HepG2 (cell line): ENCODE data around the gene MED23. TPM values are rescaled to one million over a fixed set of nuclear protein-coding genes. Genes with fewer than 3 reads are reported as not detected.

Experiments
- CBX2 ChIP-seq, 2 experiments: fragments of 200-600 bp in 1 of 2; sonication (generic); formaldehyde crosslinking in 1 of 2; IDR thresholded peaks; 2 replicates each; pipeline versions ENCODE4 v1.7.0 to v1.8.1; 2018 to 2022; ENCODE audit warnings: low read depth in 2 of 2, low read length in 1 of 2, mild to moderate bottlenecking in 1 of 2, missing genetic modification reagents in 1 of 2
- HINFP ChIP-seq: sonication (generic); formaldehyde crosslinking; IDR thresholded peaks from 2 replicates; pipeline ENCODE4 v1.4.0; 2020; ENCODE audit warnings: low read depth, mild to moderate bottlenecking, missing genetic modification reagents
- KDM2A ChIP-seq: sonication (generic); formaldehyde crosslinking; IDR thresholded peaks from 2 replicates; pipeline ENCODE4 v1.4.0; 2020; ENCODE audit warnings: low read depth, missing genetic modification reagents, borderline replicate concordance
- KLF15 ChIP-seq: sonication (generic); formaldehyde crosslinking; IDR thresholded peaks from 2 replicates; pipeline ENCODE4 v1.8.1; 2023; ENCODE audit warnings: borderline replicate concordance, mild to moderate bottlenecking, inconsistent platforms, missing genetic modification reagents, mixed read lengths
- MYC ChIP-seq: sonication (generic); formaldehyde crosslinking; IDR thresholded peaks from 2 replicates; pipeline ENCODE4 v1.9.0; 2021; ENCODE audit warnings: missing genetic modification reagents, borderline replicate concordance
- NFYC ChIP-seq: IDR thresholded peaks from 2 replicates; pipeline ENCODE4 v1.6.1; 2016; ENCODE audit warnings: missing genetic modification reagents, missing compliant biosample characterization
- PAF1 ChIP-seq: IDR thresholded peaks from 2 replicates; pipeline ENCODE4 v1.6.1; 2016; ENCODE audit warnings: missing genetic modification reagents, missing compliant biosample characterization
- POLR2AphosphoS2 ChIP-seq: IDR thresholded peaks from 2 replicates; pipeline ENCODE4 v1.6.1; 2011; ENCODE audit warnings: low read depth, low read length, improper control_type of control experiment
- PRMT3 ChIP-seq: sonication (generic); formaldehyde crosslinking; IDR thresholded peaks from 2 replicates; pipeline ENCODE4 v1.8.1; 2022; ENCODE audit warnings: low read depth, mild to moderate bottlenecking, moderate library complexity, missing genetic modification reagents, borderline replicate concordance
- RBAK ChIP-seq: sonication (generic); formaldehyde crosslinking; IDR thresholded peaks from 2 replicates; pipeline ENCODE4 v1.5.1; 2020; ENCODE audit warnings: mild to moderate bottlenecking, missing genetic modification reagents
- RBFOX2 ChIP-seq: fragments of 200-400 bp; formaldehyde crosslinking; IDR thresholded peaks from 2 replicates; pipeline ENCODE4 v1.6.1; 2017; ENCODE audit warnings: low read depth, mild to moderate bottlenecking, low read length
- TCF12 ChIP-seq, 2 experiments: fragments of 450-650 bp in 1 of 2; sonication (generic) in 1 of 2; formaldehyde crosslinking in 1 of 2; IDR thresholded peaks; 2 replicates each; pipeline versions ENCODE4 v1.6.1 to v1.8.0; 2017 to 2022; ENCODE audit warnings: antibody characterized with exemption in 1 of 2, mild to moderate bottlenecking in 1 of 2, missing genetic modification reagents in 1 of 2, moderate library complexity in 1 of 2
- THYN1 ChIP-seq: sonication (generic); formaldehyde crosslinking; IDR thresholded peaks from 2 replicates; pipeline ENCODE4 v1.8.1; 2023; ENCODE audit warnings: low read depth, mild to moderate bottlenecking, moderate library complexity, missing genetic modification reagents, borderline replicate concordance
- ZBTB7B ChIP-seq: sonication (generic); formaldehyde crosslinking; IDR thresholded peaks from 2 replicates; pipeline ENCODE4 v1.4.0; 2020; ENCODE audit warnings: missing genetic modification reagents
- ZFP41 ChIP-seq: sonication (generic); formaldehyde crosslinking; IDR thresholded peaks from 2 replicates; pipeline ENCODE4 v1.4.0; 2020; ENCODE audit warnings: mild to moderate bottlenecking, missing genetic modification reagents, borderline replicate concordance
- ZFY ChIP-seq: sonication (generic); formaldehyde crosslinking; IDR thresholded peaks from 2 replicates; pipeline ENCODE4 v1.4.0; 2020; ENCODE audit warnings: missing genetic modification reagents
- ZIK1 ChIP-seq: sonication (generic); formaldehyde crosslinking; IDR thresholded peaks from 2 replicates; pipeline ENCODE4 v1.5.0; 2020; ENCODE audit warnings: mild to moderate bottlenecking, low read depth, missing genetic modification reagents, borderline replicate concordance
- ZKSCAN1 ChIP-seq: fragments of 150-350 bp; IDR thresholded peaks from 2 replicates; pipeline ENCODE4 v1.6.1; 2014; ENCODE audit warnings: low read length
- ZNF143 ChIP-seq: sonication (generic); formaldehyde crosslinking; IDR thresholded peaks from 2 replicates; pipeline ENCODE4 v1.4.0; 2020; ENCODE audit warnings: missing genetic modification reagents
- ZNF180 ChIP-seq: sonication (generic); formaldehyde crosslinking; IDR thresholded peaks from 2 replicates; pipeline ENCODE4 v1.4.0; 2020; ENCODE audit warnings: low read depth, missing genetic modification reagents, borderline replicate concordance
- ZNF263 ChIP-seq: sonication (generic); formaldehyde crosslinking; IDR thresholded peaks from 2 replicates; pipeline ENCODE4 v1.4.0; 2020; ENCODE audit warnings: missing genetic modification reagents
- ZNF501 ChIP-seq: sonication (generic); formaldehyde crosslinking; IDR thresholded peaks from 2 replicates; pipeline ENCODE4 v1.5.1; 2020; ENCODE audit warnings: mild to moderate bottlenecking, moderate library complexity, missing genetic modification reagents
- ZNF572 ChIP-seq: sonication (generic); formaldehyde crosslinking; IDR thresholded peaks from 2 replicates; pipeline ENCODE4 v1.5.1; 2020; ENCODE audit warnings: mild to moderate bottlenecking, missing genetic modification reagents
- ZNF775 ChIP-seq: sonication (generic); formaldehyde crosslinking; IDR thresholded peaks from 2 replicates; pipeline ENCODE4 v1.4.0; 2020; ENCODE audit warnings: missing genetic modification reagents, mild to moderate bottlenecking, moderate library complexity, borderline replicate concordance
- polyA plus RNA-seq, 8 experiments: library from polyadenylated mRNA; depleted of rRNA in 3 of 8; stranded (reverse) in 7 of 8; unstranded in 1 of 8; fragments of >200 nt; fragmentation: Illumina TruSeq in 4 of 8; extraction: Trizol in 4 of 8; gene quantifications; 2 replicates each; pipeline versions ENCODE4 v1.2.1 to v1.2.3, GENCODE V29; 2011 to 2016; ENCODE audit warnings: low read depth in 4 of 8, missing spikeins in 1 of 8, mixed read lengths in 1 of 8; ENCODE audit not compliant: insufficient read depth in 1 of 8
- total RNA-seq, 5 experiments: library from RNA; depleted of rRNA; stranded (reverse); fragments of >200 nt; fragmentation: Illumina TruSeq; extraction: Trizol; gene quantifications; 2 replicates each; pipeline ENCODE4 v1.2.3, GENCODE V29; 2016; ENCODE audit warnings: low read depth in 1 of 5
- TF ChIP-seq, protein P1 (sequence below): sonication (generic); formaldehyde crosslinking; IDR thresholded peaks from 2 replicates; pipeline ENCODE4 v1.5.0; 2020; ENCODE audit warnings: missing genetic modification reagents

MED23 gene
- total and polyA plus RNA-seq, 2 of the 13 experiments (the other 11 are each of a cell fraction or from before 2014, with no cell fraction given), result 34.9 to 50.5 TPM

GRCh38 chr6:131627724-131628682, at the start of gene MED23 (continued):
- TF ChIP-seq KDM2A (CRISPR knock-in tag) (peak; percentile 99), RBFOX2 (peak; percentile 80), TCF12 (IDR thresholded peaks at IDR 0.05) (no peak), TCF12 (CRISPR knock-in tag; IDR thresholded peaks at IDR 0.05) (peak; percentile 96; the same call in 1 of the 2 replicates), CBX2 (IDR thresholded peaks at IDR 0.05; ENCODE audit: low read depth, low read length) (peak; percentile 61; the same call in 1 of the 2 replicates), CBX2 (CRISPR knock-in tag; IDR thresholded peaks at IDR 0.05; ENCODE audit: low read depth) (peak; percentile 89), NFYC (peak; percentile 70), PAF1 (CRISPR knock-in tag) (no peak), PRMT3 (CRISPR knock-in tag) (peak; percentile 97; the same call in 1 of the 2 replicates), RBAK (CRISPR knock-in tag) (peak; percentile 89), POLR2AphosphoS2 (no peak), ZNF263 (CRISPR knock-in tag) (peak; percentile 74), ZBTB7B (CRISPR knock-in tag) (peak; percentile 97), ZNF501 (peak; percentile 100), ZIK1 (peak; percentile 86), ZNF775 (CRISPR knock-in tag) (peak; percentile 95; the same call in 1 of the 2 replicates), ZFP41 (CRISPR knock-in tag) (peak; percentile 98), ZNF572 (CRISPR knock-in tag) (peak; percentile 100), MYC (CRISPR knock-in tag) (peak; percentile 94), ZNF180 (peak; percentile 80; the same call in 1 of the 2 replicates), HINFP (CRISPR knock-in tag) (peak; percentile 95), THYN1 (CRISPR knock-in tag) (peak; percentile 98; the same call in 1 of the 2 replicates), ZFY (peak; percentile 95), ZKSCAN1 (peak; percentile 80), KLF15 (peak; percentile 94), ZNF143 (CRISPR knock-in tag) (peak; percentile 79)
- TF ChIP-seq, protein P1, sequence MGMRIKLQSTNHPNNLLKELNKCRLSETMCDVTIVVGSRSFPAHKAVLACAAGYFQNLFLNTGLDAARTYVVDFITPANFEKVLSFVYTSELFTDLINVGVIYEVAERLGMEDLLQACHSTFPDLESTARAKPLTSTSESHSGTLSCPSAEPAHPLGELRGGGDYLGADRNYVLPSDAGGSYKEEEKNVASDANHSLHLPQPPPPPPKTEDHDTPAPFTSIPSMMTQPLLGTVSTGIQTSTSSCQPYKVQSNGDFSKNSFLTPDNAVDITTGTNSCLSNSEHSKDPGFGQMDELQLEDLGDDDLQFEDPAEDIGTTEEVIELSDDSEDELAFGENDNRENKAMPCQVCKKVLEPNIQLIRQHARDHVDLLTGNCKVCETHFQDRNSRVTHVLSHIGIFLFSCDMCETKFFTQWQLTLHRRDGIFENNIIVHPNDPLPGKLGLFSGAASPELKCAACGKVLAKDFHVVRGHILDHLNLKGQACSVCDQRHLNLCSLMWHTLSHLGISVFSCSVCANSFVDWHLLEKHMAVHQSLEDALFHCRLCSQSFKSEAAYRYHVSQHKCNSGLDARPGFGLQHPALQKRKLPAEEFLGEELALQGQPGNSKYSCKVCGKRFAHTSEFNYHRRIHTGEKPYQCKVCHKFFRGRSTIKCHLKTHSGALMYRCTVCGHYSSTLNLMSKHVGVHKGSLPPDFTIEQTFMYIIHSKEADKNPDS, result peak; percentile 96
